ACC112 (cell line): ENCODE measurements around the gene GDI1.
"Not testable (repeated sequence)": the region's sequence is repeated elsewhere in the genome, so short reads cannot be mapped to it uniquely, and the experiment has no call there.

Experiments used
- H2AFZ ChIP-seq: fragments of 200-600 bp; sonication (generic); one replicate; pipeline ENCODE4 v1.6.0; 2017; ENCODE audit warnings: antibody characterized with exemption, low read length; ENCODE audit not compliant: unreplicated experiment
- H3K27ac ChIP-seq: fragments of 200-600 bp; sonication (generic); 2 replicates; pipeline ENCODE4 v1.5.1; 2014; ENCODE audit warnings: low read depth, mild to moderate bottlenecking, antibody characterized with exemption, low read length, moderate library complexity
- H3K27me3 ChIP-seq: fragments of 200-600 bp; sonication (generic); 2 replicates; pipeline ENCODE4 v1.6.1; 2014; ENCODE audit warnings: mild to moderate bottlenecking, antibody characterized with exemption, low read length, moderate library complexity, mixed read lengths; ENCODE audit not compliant: insufficient read depth
- H3K36me3 ChIP-seq: fragments of 200-600 bp; sonication (generic); 2 replicates; pipeline ENCODE4 v1.6.1; 2016; ENCODE audit warnings: mild to moderate bottlenecking, antibody characterized with exemption, low read length, moderate library complexity, mixed read lengths; ENCODE audit not compliant: insufficient read depth
- H3K4me1 ChIP-seq: fragments of 200-600 bp; sonication (generic); one replicate; pipeline ENCODE4 v1.6.1; 2016; ENCODE audit warnings: low read length, mixed read lengths; ENCODE audit not compliant: insufficient read depth, unreplicated experiment, control insufficient read depth
- H3K4me3 ChIP-seq: fragments of 200-600 bp; sonication (generic); 2 replicates; pipeline ENCODE4 v1.5.1; 2014; ENCODE audit warnings: mild to moderate bottlenecking, low read depth, low read length
- H3K79me2 ChIP-seq: fragments of 200-600 bp; sonication (generic); one replicate; pipeline ENCODE4 v1.6.0; 2016; ENCODE audit warnings: low read length; ENCODE audit not compliant: control insufficient read depth, unreplicated experiment, insufficient read depth

GDI1 gene

GRCh38 chrX:154399527-154400368 lies 37.2 kb upstream of the GDI1 start:
- Histone ChIP-seq H3K27me3 (no peaks in the 10 kb centered on the region), H3K4me3 (peak overlapping the region; percentile 98), H3K36me3 (peaks cover 14% of the 10 kb centered on the region; the same call in 1 of the 2 replicates), H3K27ac (peak overlapping the region; percentile 99), H3K79me2 (peaks cover 22% of the 10 kb centered on the region), H2AFZ (no peak overlapping the region), H3K4me1 (peaks cover 3% of the 10 kb centered on the region)

DNA sequence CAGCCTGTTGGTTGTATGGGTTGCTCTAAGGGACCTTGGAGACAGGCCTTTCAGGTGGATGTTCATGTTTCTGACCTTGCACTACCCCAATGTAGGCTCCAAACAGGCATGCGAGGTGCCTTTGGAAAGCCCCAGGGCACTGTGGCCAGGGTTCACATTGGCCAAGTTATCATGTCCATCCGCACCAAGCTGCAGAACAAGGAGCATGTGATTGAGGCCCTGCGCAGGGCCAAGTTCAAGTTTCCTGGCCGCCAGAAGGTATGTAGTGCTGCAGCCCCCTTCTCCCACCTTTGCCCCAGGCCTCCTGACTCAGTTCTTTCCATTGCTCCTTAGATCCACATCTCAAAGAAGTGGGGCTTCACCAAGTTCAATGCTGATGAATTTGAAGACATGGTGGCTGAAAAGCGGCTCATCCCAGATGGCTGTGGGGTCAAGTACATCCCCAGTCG lies 36.6 kb upstream of the GDI1 start:
- not testable (repeated sequence) for H3K4me1 ChIP-seq, H3K27me3 ChIP-seq, H2AFZ ChIP-seq
- peaks cover 22% of the 10 kb centered on the region for H3K79me2 ChIP-seq
- H3K36me3 ChIP-seq: peaks cover 14% of the 10 kb centered on the region; the same call in 1 of the 2 replicates
- peak overlapping the region; percentile 98; the same call in 1 of the 2 replicates for H3K4me3 ChIP-seq
- H3K27ac ChIP-seq: peak overlapping the region; percentile 99

GRCh38 chrX:154401045-154401799 lies 35.7 kb upstream of the GDI1 start:
- peaks cover 3% of the 10 kb centered on the region for H3K4me1 ChIP-seq
- no peak overlapping the region for H3K27ac ChIP-seq
- no peak overlapping the region for H3K4me3 ChIP-seq
- H3K27me3 ChIP-seq: no peaks in the 10 kb centered on the region
- no peak overlapping the region for H2AFZ ChIP-seq
- peaks cover 14% of the 10 kb centered on the region; the same call in 1 of the 2 replicates for H3K36me3 ChIP-seq
- peaks cover 22% of the 10 kb centered on the region for H3K79me2 ChIP-seq

DNA sequence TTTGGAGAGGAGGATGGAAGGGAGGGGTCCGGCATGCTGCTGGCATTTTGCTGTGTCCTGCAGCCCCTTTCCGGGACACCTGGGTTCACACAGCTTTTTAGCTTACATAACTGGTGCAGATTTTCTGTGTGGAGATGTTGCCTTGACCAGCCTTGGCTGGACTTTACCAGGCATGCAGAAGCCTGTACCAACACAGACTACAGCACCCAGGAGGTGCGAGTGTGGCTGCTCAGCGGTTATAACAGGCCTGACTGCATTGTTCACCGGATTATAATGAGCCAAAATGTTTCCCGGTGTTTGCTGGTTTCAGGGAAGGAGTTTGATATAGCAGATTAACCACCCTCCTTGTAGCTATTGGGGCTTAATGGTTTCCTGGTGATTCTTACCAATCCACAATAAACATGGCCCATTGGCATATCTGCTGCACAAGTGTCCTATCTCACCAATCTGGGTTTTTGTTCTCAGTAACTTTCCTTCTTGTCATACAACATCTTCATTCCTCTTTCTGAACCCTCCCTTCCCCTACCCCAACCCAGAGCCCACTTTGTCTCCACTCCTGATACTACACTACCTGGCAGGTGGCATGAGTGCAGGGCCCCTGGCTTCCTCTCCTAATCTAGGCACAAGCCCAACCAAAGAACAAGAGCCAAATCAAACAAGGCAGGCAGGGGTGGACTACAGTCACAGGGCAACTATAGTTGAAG lies 34.9 kb upstream of the GDI1 start:
- Histone ChIP-seq H3K36me3 (peaks cover 14% of the 10 kb centered on the region; the same call in 1 of the 2 replicates), H3K4me3 (no peak overlapping the region), H3K27ac (no peak overlapping the region), H2AFZ (no peak overlapping the region), H3K79me2 (peaks cover 19% of the 10 kb centered on the region), H3K27me3 (no peaks in the 10 kb centered on the region), H3K4me1 (peaks cover 3% of the 10 kb centered on the region)

DNA sequence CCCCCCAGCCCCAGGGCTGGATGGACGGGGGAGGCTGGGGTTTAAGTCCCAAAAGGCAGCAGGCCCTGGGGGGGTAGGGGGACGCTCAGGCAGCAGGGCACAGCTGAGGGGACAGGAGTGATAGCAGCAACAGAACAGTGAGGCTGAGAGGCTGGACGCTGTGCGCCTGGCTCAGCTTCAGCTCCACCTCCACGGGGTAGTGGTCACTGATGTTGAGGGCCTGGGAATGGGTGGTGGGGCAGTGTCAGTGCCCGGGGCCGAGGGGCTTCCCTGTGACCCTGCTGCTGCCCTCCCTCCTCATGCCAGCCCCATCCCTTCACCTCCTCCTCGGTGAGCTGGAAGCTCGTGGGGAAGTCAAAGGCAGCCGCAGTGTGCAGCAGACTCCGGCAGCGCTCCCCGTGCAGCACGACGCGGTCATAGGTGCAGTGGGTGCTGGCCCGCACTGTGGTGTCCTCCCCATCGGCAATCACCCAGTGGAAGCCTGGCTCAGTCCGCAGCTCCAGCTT lies 34.3 kb upstream of the GDI1 start:
- Histone ChIP-seq H2AFZ (no peak overlapping the region), H3K27me3 (no peaks in the 10 kb centered on the region), H3K79me2 (peaks cover 16% of the 10 kb centered on the region), H3K4me3 (no peak overlapping the region), H3K27ac (no peak overlapping the region), H3K36me3 (peaks cover 14% of the 10 kb centered on the region; the same call in 1 of the 2 replicates), H3K4me1 (peaks cover 3% of the 10 kb centered on the region)

GRCh38 chrX:154403192-154403591 lies 33.8 kb upstream of the GDI1 start:
- no peaks in the 10 kb centered on the region for H3K27me3 ChIP-seq
- peaks cover 3% of the 10 kb centered on the region for H3K4me1 ChIP-seq
- H3K27ac ChIP-seq: no peak overlapping the region
- peaks cover 17% of the 10 kb centered on the region for H3K79me2 ChIP-seq
- H3K36me3 ChIP-seq: peaks cover 14% of the 10 kb centered on the region; the same call in 1 of the 2 replicates
- H2AFZ ChIP-seq: no peak overlapping the region
- H3K4me3 ChIP-seq: no peak overlapping the region

GRCh38 chrX:154403858-154404257 lies 33.1 kb upstream of the GDI1 start:
- peaks cover 17% of the 10 kb centered on the region for H3K79me2 ChIP-seq
- H3K27me3 ChIP-seq: no peaks in the 10 kb centered on the region
- H3K4me3 ChIP-seq: no peak overlapping the region
- peaks cover 5% of the 10 kb centered on the region for H3K4me1 ChIP-seq
- no peak overlapping the region for H3K27ac ChIP-seq
- peaks cover 12% of the 10 kb centered on the region; the same call in 1 of the 2 replicates for H3K36me3 ChIP-seq
- H2AFZ ChIP-seq: no peak overlapping the region

GRCh38 chrX:154404625-154405192 lies 32.2 kb upstream of the GDI1 start:
- Histone ChIP-seq H3K4me1 (peaks cover 5% of the 10 kb centered on the region), H3K36me3 (peaks cover 4% of the 10 kb centered on the region; the same call in 1 of the 2 replicates), H3K27me3 (no peaks in the 10 kb centered on the region), H3K27ac (no peak overlapping the region), H3K4me3 (no peak overlapping the region), H3K79me2 (peaks cover 16% of the 10 kb centered on the region), H2AFZ (no peak overlapping the region)

GRCh38 chrX:154408659-154409221 lies 28.2 kb upstream of the GDI1 start:
- Histone ChIP-seq H3K36me3 (no peaks in the 10 kb centered on the region), H3K4me1 (peaks cover 11% of the 10 kb centered on the region), H3K27me3 (no peaks in the 10 kb centered on the region), H2AFZ (no peak overlapping the region), H3K4me3 (peak overlapping the region; percentile 80), H3K27ac (peak overlapping the region; percentile 59), H3K79me2 (peaks cover 12% of the 10 kb centered on the region)
